OCI-LY1 (cell line): ENCODE measurements around the gene RAB42.

Source experiments
- H2AFZ ChIP-seq: fragments of 200-600 bp; sonication (generic), shearing (Covaris generic); 2 replicates; pipeline ENCODE4 v1.6.0; 2014; ENCODE audit warnings: antibody characterized with exemption, mild to moderate bottlenecking, low read length
- H3F3A ChIP-seq: fragments of 200-600 bp; sonication (generic), shearing (Covaris generic); 2 replicates; pipeline ENCODE4 v1.6.0; 2014; ENCODE audit warnings: mild to moderate bottlenecking, antibody characterized with exemption, low read length, moderate library complexity; ENCODE audit not compliant: insufficient read depth
- H3K27ac ChIP-seq: fragments of 200-600 bp; sonication (generic); 2 replicates; pipeline ENCODE4 v1.5.1; 2014; ENCODE audit warnings: low read length, mixed run types, mild to moderate bottlenecking, low read depth; ENCODE audit not compliant: poor library complexity, severe bottlenecking
- H3K27me3 ChIP-seq: fragments of 200-600 bp; sonication (generic); 2 replicates; pipeline ENCODE4 v1.6.0; 2014; ENCODE audit warnings: antibody characterized with exemption, mild to moderate bottlenecking, low read length, moderate library complexity; ENCODE audit not compliant: insufficient read depth
- H3K36me3 ChIP-seq: fragments of 200-600 bp; sonication (generic); 2 replicates; pipeline ENCODE4 v1.6.1; 2014; ENCODE audit warnings: mild to moderate bottlenecking, antibody characterized with exemption, low read length, moderate library complexity, mixed read lengths; ENCODE audit not compliant: insufficient read depth
- H3K4me1 ChIP-seq: fragments of 200-600 bp; sonication (generic); 2 replicates; pipeline ENCODE4 v1.5.1; 2014; ENCODE audit warnings: mild to moderate bottlenecking, low read length, moderate library complexity; ENCODE audit not compliant: insufficient read depth, severe bottlenecking
- H3K4me2 ChIP-seq: fragments of 200-600 bp; sonication (generic), shearing (Covaris generic); 2 replicates; pipeline ENCODE4 v1.6.1; 2014; ENCODE audit warnings: low read length
- H3K4me3 ChIP-seq: fragments of 200-600 bp; sonication (generic); 2 replicates; pipeline ENCODE4 v1.5.1; 2014; ENCODE audit warnings: low read length, low read depth, mild to moderate bottlenecking, mixed read lengths; ENCODE audit not compliant: poor library complexity, severe bottlenecking
- H3K79me2 ChIP-seq: fragments of 200-600 bp; shearing (Covaris generic); 2 replicates; pipeline ENCODE4 v1.6.1; 2016; ENCODE audit warnings: mixed run types, low read length, mixed read lengths; ENCODE audit not compliant: insufficient read depth
- H3K9ac ChIP-seq: fragments of 200-600 bp; sonication (generic), shearing (Covaris generic); 2 replicates; pipeline ENCODE4 v1.6.1; 2014; ENCODE audit warnings: mild to moderate bottlenecking, low read length, mixed read lengths
- H3K9me2 ChIP-seq: fragments of 200-600 bp; sonication (generic), shearing (Covaris generic); 2 replicates; pipeline ENCODE4 v1.6.1; 2014; ENCODE audit warnings: low read depth, mild to moderate bottlenecking, low read length, mixed read lengths
- H3K9me3 ChIP-seq: fragments of 200-600 bp; shearing (Covaris generic); 2 replicates; pipeline ENCODE4 v1.6.1; 2014; ENCODE audit warnings: low read length, mixed read lengths
- H4K20me1 ChIP-seq: fragments of 200-600 bp; sonication (generic), shearing (Covaris generic); 2 replicates; pipeline ENCODE4 v1.6.0; 2016; ENCODE audit warnings: mild to moderate bottlenecking, low read length; ENCODE audit not compliant: insufficient read depth
- EZH2 ChIP-seq: fragments of 200-600 bp; sonication (generic), shearing (Covaris generic); IDR thresholded peaks from 2 replicates; pipeline ENCODE4 v1.8.0; 2017; ENCODE audit warnings: borderline replicate concordance, mixed run types, mild to moderate bottlenecking, antibody characterized with exemption, low read length, moderate library complexity, mixed read lengths
- TF ChIP-seq, protein P1 (sequence below): fragments of 200-600 bp; sonication (generic), shearing (Covaris generic); IDR thresholded peaks from 2 replicates; pipeline ENCODE4 v1.5.1; 2017; ENCODE audit warnings: mild to moderate bottlenecking, antibody characterized with exemption, low read length, moderate library complexity, mixed read lengths

Gene RAB42

DNA sequence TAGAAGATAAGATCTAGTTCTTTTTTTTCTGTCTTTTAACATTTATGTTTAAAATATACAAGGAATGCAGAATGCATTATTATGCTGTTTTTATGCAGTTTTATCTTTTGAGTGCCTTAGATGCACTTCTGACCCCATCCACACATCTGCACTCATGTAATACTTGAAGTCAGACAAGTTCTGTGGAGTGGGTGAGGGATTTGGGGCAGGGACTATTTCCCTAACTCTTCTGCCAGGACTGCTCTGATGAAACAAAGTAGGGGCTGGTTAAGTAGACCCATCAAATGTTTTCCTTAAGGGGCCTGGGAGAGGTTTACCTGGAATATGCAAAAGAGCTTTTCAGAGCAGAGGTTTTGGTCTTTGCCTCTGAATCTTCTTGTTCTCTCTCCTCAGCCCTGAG lies 27.8 kb upstream of the RAB42 start:
- Histone ChIP-seq H3K27me3 (no peaks in the 10 kb centered on the region), H3K9ac (no peak overlapping the region), H3K4me3 (no peak overlapping the region), H3K9me3 (no peaks in the 10 kb centered on the region), H2AFZ (no peak overlapping the region), H4K20me1 (no peaks in the 10 kb centered on the region), H3K4me2 (no peak overlapping the region), H3K27ac (no peak overlapping the region), H3K4me1 (no peaks in the 10 kb centered on the region), H3F3A (no peaks in the 10 kb centered on the region), H3K9me2 (no peaks in the 10 kb centered on the region), H3K36me3 (peaks cover 85% of the 10 kb centered on the region), H3K79me2 (no peaks in the 10 kb centered on the region)
- no peak for TF ChIP-seq EZH2
- TF ChIP-seq, protein P1, sequence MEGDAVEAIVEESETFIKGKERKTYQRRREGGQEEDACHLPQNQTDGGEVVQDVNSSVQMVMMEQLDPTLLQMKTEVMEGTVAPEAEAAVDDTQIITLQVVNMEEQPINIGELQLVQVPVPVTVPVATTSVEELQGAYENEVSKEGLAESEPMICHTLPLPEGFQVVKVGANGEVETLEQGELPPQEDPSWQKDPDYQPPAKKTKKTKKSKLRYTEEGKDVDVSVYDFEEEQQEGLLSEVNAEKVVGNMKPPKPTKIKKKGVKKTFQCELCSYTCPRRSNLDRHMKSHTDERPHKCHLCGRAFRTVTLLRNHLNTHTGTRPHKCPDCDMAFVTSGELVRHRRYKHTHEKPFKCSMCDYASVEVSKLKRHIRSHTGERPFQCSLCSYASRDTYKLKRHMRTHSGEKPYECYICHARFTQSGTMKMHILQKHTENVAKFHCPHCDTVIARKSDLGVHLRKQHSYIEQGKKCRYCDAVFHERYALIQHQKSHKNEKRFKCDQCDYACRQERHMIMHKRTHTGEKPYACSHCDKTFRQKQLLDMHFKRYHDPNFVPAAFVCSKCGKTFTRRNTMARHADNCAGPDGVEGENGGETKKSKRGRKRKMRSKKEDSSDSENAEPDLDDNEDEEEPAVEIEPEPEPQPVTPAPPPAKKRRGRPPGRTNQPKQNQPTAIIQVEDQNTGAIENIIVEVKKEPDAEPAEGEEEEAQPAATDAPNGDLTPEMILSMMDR: no peak

DNA sequence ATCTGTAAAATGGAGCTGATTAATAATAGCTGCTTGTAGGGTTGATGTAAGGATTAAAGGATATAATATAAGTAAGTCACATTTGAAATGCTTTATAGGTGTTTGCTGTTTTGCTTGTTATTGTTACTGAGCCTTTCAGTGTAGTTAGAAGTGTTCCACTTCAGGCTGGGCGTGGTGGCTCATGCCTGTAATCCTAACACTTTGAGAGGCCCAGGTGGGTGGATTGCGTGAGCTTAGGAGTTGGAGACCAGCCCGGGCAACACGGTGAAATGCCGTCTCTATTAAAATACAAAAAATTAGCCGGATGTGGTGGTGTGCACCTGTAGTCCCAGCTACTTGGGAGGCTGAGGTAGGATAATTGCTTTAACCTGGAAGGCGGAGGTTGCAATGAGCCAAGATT lies 27.0 kb upstream of the RAB42 start:
- Histone ChIP-seq H3K4me3 (no peak overlapping the region), H3K4me1 (no peaks in the 10 kb centered on the region), H3F3A (no peaks in the 10 kb centered on the region), H3K27ac (no peak overlapping the region), H3K4me2 (no peak overlapping the region), H3K9ac (no peak overlapping the region), H3K36me3 (peaks cover 79% of the 10 kb centered on the region), H3K79me2 (no peaks in the 10 kb centered on the region), H4K20me1 (no peaks in the 10 kb centered on the region), H3K9me2 (no peaks in the 10 kb centered on the region), H3K9me3 (no peaks in the 10 kb centered on the region), H3K27me3 (no peaks in the 10 kb centered on the region), H2AFZ (no peak overlapping the region)
- TF ChIP-seq, protein P1: no peak
- no peak for TF ChIP-seq EZH2

DNA sequence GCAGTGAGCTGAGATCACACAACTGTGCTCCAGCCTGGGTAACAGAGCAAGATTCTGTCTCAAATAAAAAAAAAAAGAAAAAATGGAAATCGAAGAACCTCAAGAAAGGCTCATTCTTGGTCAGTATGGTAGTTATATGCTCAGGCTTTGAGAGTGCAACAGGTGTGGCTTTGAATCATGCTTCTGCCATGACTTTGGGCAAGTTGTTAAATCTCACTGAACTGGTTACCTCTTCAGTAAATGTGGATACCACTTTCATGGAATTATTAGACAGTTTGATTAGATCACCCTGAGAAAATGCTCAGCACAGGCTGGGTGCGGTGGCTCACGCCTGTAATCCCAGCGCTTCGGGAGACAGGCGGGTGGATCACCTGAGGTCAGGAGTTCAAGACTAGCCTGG lies 26.3 kb upstream of the RAB42 start:
- Histone ChIP-seq H3F3A (no peaks in the 10 kb centered on the region), H3K9me3 (no peaks in the 10 kb centered on the region), H3K4me3 (no peak overlapping the region), H3K27me3 (no peaks in the 10 kb centered on the region), H3K36me3 (peaks cover 79% of the 10 kb centered on the region), H2AFZ (no peak overlapping the region), H3K4me1 (no peaks in the 10 kb centered on the region), H3K4me2 (no peak overlapping the region), H3K79me2 (no peaks in the 10 kb centered on the region), H4K20me1 (no peaks in the 10 kb centered on the region), H3K9ac (no peak overlapping the region), H3K27ac (no peak overlapping the region), H3K9me2 (no peaks in the 10 kb centered on the region)
- TF ChIP-seq, protein P1: no peak
- no peak for TF ChIP-seq EZH2
